ENCODE data around the gene UPK3A. TPM values are rescaled to one million over a fixed set of nuclear protein-coding genes. Genes with fewer than 3 reads are reported as not detected.

UPK3A gene
- total RNA-seq, result not detected

DNA sequence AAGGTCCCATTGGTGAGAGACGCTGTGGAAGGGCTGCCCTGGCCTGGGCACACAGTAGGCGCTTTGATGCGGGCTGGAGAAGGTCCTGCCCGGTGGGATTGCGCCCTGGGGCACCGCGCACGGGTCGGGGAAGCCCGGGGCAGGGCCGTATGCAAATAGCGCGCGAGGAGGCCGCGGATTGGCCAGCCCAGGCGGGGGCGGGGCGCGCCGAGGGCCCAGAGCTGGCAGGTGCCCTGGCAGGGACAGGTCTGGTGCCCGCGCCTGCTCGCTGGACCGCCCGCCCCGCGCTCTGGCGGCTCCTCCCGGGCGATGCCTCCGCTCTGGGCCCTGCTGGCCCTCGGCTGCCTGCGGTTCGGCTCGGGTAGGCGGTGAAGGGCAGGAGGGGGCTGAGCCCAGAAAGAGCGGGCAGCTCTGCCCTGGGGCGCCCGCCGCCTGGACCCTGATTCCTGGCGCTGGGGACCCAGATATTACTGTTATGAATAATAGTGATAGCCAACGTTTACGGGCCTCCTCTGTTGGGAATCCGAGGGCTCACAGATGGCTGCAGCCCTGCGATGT, at the start of gene UPK3A:
Gene UPK3A, plus strand, starts transcription at position 245 of the 558 bp plus-strand sequence. Its CDS starts 65 bp downstream, at position 310.
- ATAC-seq (peak; percentile 98), DNase-seq (ENCODE audit: low spot score) (peak; percentile 80)

DNA sequence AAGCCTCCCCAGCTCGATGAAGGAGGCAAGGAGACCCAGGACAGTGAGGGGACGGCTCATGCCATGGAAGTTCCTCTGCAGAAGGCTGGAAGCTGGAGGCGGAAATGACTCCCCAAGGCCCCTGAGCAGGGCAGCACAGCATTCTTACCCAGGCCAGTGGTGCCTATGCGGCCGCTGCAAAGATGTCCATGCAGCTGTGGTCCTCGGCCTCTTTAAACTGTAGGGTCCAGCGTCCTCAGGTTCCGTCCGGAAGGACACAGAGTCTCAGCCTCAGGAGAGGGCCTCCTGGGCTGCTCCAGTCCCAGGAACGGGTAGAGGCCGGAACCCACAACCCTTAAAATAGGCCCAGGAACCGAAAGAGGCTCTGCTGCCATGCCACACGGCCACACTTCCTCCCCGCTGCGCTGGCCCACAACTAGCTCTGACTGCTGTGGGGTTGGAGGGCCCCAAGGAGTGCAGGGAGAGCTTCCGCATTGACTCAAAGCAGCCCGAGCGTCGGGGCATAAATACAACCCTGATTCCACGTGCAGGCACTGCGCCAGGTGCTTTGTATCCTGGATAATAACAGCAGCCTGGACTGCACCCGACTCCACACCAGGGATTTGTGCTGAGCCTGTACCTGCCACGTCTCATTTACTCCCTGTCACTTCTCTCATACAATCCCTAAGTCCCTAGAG, 49.5 kb upstream of the UPK3A start:
- DNase-seq (ENCODE audit: low spot score), result no peak
- ATAC-seq, result peak; percentile 4

DNA sequence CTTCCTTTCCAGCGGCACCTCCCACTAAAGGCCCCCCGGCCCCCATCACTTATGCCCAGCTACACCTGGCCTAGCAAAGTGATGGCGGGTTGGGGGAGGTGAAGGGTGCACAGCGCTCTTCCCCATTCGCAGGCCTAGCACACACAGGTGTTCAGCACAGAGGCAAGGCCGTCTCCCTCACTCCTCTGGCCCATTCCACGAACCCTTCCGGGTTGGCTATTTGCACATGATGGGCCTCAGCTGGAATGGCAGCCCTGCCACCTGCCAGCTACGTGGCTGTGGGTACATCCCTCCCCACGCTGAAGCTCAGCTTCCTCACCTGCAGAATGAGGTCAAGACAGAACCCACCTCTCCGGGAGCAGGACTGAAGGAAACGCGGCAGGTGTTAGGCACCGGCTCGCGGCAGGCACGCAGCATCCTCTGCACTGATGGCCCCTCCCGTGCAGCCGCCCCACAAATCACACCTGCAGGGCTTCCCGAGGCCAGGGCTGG, 48.9 kb upstream of the UPK3A start:
- ATAC-seq, result no peak
- DNase-seq (ENCODE audit: low spot score), result no peak

DNA sequence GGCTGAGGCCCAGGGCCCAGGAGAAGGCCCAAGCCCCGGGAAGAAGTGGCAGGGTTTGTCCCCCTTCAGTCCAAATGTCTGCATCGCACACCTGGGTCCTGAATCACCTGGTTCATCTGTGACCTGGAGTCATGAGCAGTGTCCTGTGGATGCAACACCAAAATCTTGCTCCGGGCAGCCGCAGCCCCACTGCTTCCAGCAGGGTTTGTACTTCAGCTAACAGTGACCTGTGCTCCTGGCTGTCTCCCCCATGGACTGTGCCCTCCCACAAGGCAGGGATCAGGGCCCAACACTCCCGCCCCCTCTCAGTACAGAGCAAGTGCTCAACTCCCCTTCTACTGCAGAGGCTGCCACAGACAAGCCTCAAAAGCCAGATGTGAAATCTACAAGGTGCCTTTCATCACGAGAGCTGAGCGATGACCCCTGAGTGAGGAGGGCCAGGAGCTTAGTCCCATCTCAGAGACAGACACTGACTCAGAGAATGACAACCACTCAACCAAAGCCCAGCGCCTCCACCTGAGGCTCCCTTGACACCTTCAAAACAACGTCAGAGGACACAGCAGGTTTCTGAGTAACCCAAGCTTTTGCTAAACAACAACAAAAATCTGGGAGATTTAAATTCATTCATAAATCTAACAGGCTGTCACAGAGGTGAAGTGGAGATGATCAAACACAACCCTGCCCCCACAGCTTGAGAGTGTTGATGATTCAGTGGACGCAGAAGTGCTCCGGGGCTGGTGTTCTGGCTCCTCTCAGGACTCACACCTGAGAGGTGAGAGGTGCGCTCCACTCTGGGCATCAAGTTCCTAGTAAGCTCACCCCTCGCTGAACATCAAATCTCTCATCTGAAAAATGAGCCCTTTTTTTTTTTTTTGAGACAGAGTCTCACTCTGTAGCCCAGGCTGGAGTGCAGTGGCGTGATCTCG, 47.4 kb upstream of the UPK3A start:
- DNase-seq (ENCODE audit: low spot score) (peak; percentile 80), ATAC-seq (peak; percentile 77)

DNA sequence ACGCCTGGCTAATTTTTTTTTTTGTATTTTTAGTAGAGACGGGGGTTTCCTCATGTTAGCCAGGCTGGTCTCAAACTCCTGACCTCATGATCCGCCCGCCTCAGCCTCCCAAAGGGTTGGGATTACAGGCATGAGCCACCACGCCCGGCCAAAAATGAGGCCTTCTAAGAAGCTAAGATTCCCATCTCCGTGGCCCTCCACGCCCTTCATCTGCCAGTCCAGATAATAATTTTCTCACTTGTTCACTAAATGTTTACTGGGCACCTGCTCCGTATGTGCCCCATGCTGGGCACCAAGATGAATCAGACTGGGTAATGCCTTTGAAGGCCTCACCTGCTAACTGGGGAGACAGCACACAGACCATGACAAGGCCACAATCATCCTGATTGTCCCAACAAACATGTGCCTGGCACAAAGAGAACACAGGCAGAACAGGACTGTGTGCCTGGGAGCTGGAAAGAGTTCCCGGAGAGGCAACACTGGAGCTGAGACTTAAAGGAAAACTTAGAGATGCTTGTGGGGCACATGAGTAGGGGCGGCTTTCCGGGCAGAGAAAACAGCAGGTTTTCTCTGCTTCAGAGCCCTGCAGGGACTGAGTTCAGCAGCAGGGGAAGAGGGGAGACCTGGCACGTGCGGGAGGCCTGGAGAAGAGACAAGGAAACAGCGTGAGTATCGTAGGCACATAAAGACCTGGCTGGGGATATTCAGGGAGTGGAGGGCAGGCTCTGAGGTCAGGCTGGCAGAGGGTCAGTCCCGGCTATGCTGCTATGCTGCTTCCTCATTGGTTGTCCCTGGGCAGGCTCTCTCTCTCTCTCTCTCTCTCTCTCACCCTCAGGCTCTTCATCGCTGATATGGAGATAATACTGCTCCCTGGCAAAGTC, 46.4 kb upstream of the UPK3A start:
- DNase-seq (ENCODE audit: low spot score) (no peak), ATAC-seq (no peak)

DNA sequence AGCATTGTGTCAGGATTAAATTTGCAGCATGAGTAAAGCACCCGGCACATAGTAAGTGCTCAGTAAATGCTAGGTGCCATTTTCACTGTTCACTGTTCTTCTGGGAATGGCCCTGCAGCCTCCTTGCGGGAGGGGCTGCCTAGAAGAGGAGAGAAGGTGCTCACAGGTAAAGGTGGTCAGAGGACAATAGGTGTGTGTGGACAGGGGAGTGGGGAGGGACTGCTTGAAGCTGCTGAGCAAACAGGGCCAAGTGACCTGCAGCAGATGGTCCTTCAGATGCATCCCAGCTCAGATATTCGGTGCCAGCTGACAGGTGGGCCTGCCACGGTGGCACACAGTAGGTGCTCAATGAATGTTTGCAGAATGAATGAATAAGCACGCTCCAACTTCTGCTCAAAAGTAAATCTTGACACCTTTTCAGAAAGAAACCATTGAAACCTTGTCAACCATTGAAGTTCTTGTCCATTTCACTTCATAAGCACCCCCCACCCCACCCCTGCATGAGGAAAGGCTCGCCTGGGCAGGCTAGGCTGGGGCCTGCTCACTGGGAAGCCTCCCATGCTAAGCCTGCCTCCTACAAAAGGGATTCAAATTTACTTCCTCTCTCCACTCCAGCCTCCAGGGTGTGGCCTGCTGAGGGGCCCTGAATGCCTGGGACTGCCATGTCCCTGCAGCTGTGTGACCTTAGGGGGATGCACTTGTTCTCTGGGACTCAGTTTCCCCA, 45.6 kb upstream of the UPK3A start:
- DNase-seq (ENCODE audit: low spot score) (no peak), ATAC-seq (no peak)

DNA sequence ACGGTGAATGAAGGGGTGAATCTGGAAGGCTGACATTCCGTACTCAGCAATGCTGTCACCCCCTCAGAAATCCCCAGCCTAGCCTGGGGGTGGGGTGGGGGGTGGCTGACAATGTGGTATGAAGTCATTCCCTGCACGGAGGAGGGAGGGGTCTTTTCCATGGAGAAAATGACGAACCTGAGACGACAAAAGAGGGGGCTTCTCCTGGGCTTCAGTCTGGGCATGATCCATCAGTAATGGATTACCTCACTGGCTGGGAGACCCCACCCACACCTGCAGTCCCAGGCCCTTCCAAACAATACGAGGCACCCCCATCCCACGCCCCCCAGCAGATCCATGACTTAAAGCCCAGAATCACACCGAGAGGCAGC, 45.1 kb upstream of the UPK3A start:
- ATAC-seq (no peak), DNase-seq (ENCODE audit: low spot score) (no peak)

DNA sequence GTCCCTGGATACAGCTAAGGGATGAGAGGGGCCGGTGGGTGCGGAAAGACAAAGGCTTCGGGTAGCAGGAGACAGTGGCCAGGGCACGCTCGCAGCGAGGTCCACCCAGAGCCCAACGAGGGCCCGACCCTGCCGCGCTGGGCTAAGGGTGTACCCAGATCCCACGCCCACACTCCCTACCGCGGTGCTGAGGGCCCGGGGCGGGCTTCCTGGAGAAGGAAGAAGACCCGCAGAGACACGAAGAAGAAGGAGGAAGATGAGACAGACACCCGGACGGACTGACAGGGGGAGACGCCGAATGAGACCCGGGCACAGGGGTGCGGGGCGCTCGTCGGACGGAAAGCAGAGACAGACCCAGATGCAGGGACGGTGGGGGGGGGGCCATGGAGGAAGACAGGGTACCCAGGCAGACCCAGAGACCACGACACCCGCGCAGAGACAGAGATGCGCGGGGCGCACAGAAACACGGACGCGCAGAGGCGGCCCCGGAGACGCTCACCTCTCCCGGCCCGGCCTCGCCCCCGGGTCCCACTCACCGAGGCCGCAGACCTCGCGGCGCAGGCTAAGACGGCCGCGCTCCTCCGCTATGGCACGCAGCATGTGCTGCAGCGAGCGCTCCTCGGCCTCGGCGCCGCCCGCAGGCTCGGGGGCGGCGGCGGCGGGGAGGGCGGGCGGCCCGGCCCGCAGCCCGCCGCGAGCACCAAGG, 44.5 kb upstream of the UPK3A start:
- DNase-seq (ENCODE audit: low spot score) (no peak), ATAC-seq (no peak)

DNA sequence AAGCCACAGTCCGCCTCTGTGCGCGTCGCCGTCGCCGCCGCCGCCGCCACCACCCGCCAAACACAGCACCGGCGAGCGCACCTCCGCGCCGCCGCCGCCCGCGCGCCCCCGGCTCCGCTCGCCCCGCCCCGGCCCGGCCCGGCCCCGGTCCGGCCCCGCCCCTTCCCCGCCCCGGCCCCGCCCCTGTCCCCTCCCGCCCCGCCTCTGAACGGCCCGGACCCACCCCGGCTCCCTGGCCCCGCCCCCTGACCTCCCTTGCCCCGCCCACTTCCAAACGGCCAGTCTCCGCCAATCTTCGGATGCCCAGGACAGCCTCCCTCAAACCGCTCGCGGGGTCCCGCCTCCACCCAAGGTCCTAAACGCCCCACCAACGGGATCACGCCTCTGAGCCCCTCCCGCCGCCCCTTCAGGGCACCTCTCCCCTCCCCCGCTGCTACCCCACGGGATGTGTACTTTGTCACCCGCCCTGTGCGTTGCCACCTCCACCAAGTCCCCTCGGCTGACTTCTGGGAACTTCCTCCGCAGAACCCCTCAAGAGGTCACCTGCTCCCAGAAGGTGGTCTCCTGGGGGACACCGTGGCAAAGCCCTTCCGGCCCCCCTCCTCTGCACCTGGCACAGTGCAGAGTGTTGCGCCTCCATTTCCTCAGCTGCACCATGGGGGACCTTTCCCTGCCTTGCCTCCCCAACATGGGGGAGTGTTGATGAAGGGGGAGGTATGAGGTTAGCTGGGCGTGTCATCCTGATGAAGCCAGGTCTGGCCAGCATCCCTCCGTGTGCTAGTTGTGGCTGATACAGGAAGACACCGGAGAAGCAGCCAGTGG, 43.7 kb upstream of the UPK3A start, which contains the start of gene KIAA0930:
Gene KIAA0930, minus strand, starts transcription at position 85 of the 822 bp plus-strand sequence. CDS start 191 bp downstream, outside the sequence.
- DNase-seq (ENCODE audit: low spot score) (peak; percentile 85), ATAC-seq (peak; percentile 74)

DNA sequence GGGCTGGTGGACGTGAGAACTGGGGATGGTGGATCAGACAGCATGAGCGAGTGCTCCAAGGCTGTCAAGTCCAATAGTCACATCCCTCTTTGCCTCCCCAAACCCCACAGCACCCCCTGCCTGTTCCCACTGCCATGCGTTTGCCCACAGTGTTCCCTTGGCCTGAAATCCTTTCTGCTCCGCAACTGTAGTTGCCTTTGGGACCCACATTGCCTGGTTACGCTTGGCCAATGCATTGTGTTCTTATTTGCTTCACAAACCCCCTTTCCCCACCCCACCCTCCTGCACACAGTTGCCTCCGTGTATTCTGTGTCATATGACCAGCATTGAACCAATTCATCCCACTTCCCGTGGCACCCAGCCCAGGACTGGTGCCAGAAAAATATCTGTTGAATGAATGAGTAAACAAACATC, 42.0 kb upstream of the UPK3A start:
- DNase-seq (ENCODE audit: low spot score) (peak; percentile 64), ATAC-seq (no peak)

DNA sequence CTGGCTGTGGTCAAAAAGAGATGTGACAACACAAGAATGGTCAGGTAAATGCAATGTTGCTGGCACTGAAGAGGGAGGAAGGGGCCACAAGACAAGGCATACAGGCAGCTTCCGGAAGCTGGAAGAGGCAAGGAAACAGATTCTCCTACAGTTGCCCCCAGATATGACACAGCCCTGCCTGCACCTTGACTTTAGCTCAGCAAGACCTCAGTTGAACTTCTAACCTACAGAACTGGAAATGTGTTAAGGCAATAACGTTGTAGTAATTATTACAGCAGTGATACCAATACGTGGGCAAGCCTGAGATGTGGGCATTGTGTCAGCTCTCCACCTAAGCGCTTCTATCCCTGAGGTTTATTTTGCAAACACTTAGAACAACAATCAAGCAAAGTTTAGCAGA, 39.8 kb upstream of the UPK3A start:
- DNase-seq (ENCODE audit: low spot score), result no peak
- ATAC-seq, result no peak

DNA sequence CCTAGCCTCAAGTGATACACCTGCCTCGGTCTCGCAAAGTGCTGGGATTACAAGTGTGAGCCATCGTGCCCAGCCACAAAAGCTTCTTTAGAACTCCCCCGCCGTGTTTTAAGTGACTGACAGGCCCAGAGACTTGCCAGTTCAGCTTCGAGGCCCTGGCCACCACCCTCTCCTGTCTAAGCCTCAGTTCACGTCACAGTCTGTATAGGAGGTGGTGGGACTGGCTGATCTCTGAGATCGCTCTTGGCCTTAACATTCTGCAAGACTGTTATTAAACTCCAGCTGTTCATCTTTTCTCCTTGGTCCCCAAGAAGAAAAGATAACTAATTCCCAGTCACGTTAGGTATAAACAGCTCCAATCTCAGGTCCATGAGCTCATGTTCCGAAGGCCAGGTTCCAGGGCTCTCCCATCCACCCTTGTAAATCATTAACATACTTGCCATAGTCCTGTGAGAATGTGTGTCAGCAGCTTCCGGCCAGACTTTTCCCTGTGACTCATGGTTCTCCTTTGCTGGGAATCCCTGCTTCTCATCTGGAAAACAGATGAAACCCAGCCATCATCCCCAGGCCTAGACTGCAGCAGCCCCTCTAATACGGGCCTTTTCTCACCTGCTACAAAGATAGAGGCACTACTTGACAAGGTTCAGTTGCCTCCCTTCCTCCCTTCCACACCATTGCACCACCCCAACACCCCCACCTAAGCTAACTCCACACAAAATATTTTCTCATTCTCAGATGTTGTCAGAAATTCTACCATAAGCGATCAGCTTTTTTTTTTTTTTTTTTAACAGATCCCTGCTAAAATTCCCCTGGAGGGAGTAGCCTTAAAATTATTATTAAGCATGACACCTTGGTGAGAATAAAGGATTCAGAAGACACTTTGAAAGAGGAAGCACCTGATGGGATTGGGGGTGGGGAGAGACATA, 38.4 kb upstream of the UPK3A start:
- DNase-seq (ENCODE audit: low spot score), result peak; percentile 89
- peak; percentile 71 for ATAC-seq

DNA sequence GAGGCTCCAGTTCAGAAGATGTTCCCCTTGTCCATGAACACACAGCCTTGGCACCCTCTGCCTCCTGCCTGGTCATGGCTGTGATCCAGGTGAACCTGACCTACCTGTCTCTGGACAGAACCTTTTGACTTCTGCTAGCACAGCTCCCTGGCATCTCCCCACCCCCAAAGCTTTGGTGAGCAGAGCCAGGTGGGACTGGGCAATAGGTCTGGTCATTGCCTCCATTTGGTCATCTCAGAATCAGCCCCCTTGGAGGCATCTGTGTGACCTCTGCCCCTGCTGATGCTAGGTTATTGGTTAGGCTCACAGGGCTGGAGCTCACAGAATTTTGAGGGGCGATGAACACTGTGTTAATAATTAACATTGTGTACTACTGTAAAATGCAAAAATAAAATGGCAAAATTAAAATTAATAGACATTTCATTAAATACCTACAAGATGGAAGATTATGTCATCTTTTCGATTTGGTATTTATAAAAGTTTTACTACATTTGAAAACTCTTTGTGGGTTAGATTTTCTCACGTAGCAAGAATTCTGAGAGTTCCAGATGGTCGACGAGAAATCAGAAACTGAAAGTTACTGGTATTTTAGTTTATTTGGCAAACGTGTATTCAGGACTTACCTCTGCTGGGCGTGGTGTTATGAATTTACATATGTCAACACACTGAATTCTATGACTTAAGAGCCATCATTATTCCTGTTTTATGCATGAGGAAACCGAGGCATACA, 35.8 kb upstream of the UPK3A start:
- DNase-seq (ENCODE audit: low spot score) (peak; percentile 94), ATAC-seq (peak; percentile 74)

DNA sequence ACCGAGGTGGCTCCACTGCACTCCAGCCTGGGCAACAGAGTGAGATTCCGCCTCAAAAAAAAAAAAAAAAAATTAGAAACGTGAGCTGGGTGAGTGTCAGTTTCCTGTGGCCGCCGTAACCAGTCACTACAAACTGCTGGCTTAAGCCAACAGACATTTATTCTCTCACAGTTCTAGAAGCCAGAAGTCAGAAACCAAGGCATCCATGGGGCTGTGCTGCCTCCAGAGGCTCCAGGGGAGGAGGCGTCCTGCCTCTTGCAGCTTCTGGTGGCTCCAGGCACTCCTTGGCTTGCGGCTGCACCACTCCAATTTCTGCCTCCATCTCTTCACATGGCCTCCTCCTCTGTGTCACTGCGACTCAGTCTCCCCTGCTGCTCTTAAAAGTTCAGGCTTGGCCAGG, 32.9 kb upstream of the UPK3A start:
- DNase-seq (ENCODE audit: low spot score) (no peak), ATAC-seq (no peak)

DNA sequence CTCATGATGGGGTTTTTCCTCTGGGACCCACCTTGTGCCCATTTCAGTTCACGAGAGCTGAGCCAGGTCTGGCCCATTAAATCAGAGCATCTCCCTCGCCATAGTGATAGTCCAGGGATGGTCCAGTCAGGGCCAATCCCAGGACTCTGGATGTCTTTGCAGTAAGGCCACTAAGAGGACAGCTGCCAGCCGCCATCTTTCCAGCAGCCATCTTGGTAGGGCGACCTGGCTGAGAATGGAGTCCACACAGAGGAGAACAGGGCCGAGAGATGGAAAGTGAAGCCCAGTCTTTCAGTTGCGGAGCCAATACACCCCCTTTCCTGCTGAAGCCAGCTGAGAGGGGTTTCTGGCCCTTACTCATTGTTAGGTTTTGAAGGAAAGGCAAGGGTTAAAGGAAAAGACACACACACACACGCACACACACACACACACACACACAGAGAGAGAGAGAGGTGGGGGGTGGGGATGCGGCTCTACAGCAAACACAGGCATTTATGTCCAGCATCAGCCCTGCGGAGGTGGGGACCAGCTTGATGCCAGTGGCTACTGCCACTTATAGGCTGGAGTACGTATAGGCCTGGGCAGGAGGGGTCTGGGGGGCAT, 31.6 kb upstream of the UPK3A start:
- ATAC-seq (no peak), DNase-seq (ENCODE audit: low spot score) (no peak)

DNA sequence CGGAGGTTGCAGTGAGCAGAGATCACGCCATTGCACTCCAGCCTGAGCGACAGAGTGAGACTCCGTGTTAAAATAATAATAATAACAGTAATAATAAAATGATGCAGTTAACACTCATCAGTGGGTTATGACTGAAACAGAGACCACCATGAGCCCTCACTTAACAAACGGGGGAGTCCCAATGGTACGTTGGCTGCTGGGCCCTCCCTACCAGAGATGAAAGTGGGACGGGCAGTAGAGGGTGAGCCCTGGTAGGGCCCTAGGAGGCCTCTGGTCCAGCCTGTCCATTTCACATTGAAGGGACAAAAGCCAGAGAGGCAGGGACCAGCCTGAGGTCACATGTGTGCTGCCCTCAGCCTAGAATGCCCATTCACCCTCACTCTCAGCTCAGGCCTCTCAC, 30.4 kb upstream of the UPK3A start:
- no peak for ATAC-seq
- DNase-seq (ENCODE audit: low spot score), result no peak
